Measurements from ENCODE around the gene PATJ.
"Not testable (repeated sequence)": the region's sequence is repeated elsewhere in the genome, so short reads cannot be mapped to it uniquely, and the experiment has no call there.

The PATJ gene

GRCh38 chr1:62117018-62117750 lies 374.9 kb downstream of the PATJ start:
- DNase-seq, result no peak

GRCh38 chr1:62126579-62127290 lies 384.5 kb downstream of the PATJ start:
- DNase-seq, result no peak

- DNase-seq, result no peak
Measured at GRCh38 chr1:62128745-62129144, 386.5 kb downstream of the PATJ start.

- DNase-seq, result peak; percentile 56
Measured at GRCh38 chr1:62131093-62131725, 388.9 kb downstream of the PATJ start.

GRCh38 chr1:62138029-62138428 lies 395.7 kb downstream of the PATJ start:
- no peak for DNase-seq

- DNase-seq, result no peak
Measured at GRCh38 chr1:62139410-62139809, 397.1 kb downstream of the PATJ start.

GRCh38 chr1:62140666-62141065 lies 398.4 kb downstream of the PATJ start:
- DNase-seq, result no peak

- DNase-seq, result no peak
Measured at GRCh38 chr1:62142496-62142895, 400.2 kb downstream of the PATJ start.

- peak; percentile 21 for DNase-seq
Measured at GRCh38 chr1:62144238-62144831, 402.1 kb downstream of the PATJ start.

- no peak for DNase-seq
Measured at GRCh38 chr1:62159940-62160348, 417.7 kb downstream of the PATJ start.

GRCh38 chr1:62161711-62162110 lies 419.4 kb downstream of the PATJ start:
- no peak for DNase-seq

- DNase-seq, result not testable (repeated sequence)
Measured at GRCh38 chr1:62170380-62170779, 428.1 kb downstream of the PATJ start.

- DNase-seq, result peak; percentile 33
Measured at GRCh38 chr1:62175568-62176179, 433.4 kb downstream of the PATJ start.

- DNase-seq, result no peak
Measured at GRCh38 chr1:62176597-62177312, 434.5 kb downstream of the PATJ start.

- DNase-seq, result no peak
Measured at GRCh38 chr1:62177621-62178020, 435.3 kb downstream of the PATJ start.

- DNase-seq, result no peak
Measured at GRCh38 chr1:62178372-62178771, 436.1 kb downstream of the PATJ start.

- DNase-seq, result not testable (repeated sequence)
Measured at GRCh38 chr1:62180054-62180453, 437.8 kb downstream of the PATJ start.

GRCh38 chr1:62180639-62181038 lies 438.4 kb downstream of the PATJ start:
- no peak for DNase-seq

GRCh38 chr1:62181532-62181931 lies 439.3 kb downstream of the PATJ start:
- no peak for DNase-seq

- peak; percentile 38 for DNase-seq
Measured at GRCh38 chr1:62182157-62182556, 439.9 kb downstream of the PATJ start.

- DNase-seq, result not testable (repeated sequence)
Measured at GRCh38 chr1:62183164-62184020, 441.1 kb downstream of the PATJ start.

Data from NCI-H146 (cell line).